HCT116 (cell line): ENCODE measurements around the gene FGF10. TPM values are rescaled to one million over a fixed set of nuclear protein-coding genes. Genes with fewer than 3 reads are reported as not detected.

Source experiments
- ATAC-seq: fragments of 200-7000 bp; cut with Tn5 transposase; 2 replicates; pipeline ENCODE4 v1.9.1; 2020; ENCODE audit warnings: mild to moderate bottlenecking, moderate library complexity
- BruUV-seq: library from RNA; stranded (reverse); fragments of 400-500 nt; replicated peaks from 2 replicates; lab custom pipeline; 2021; lab: Mats Ljungman, UMichigan
- CTCF ChIA-PET: fragments of 300-600 bp; sonication (Branson Sonifier 250); formaldehyde crosslinking; loops from one replicate; lab custom pipeline; 2021; ENCODE audit warnings: antibody characterized with exemption; lab: Charles Lee
- POLR2A ChIA-PET: fragments of 300-600, 350-600 bp; sonication (Branson Sonifier 250); formaldehyde crosslinking; loops from one replicate; lab custom pipeline; 2021; ENCODE audit warnings: antibody characterized with exemption; lab: Charles Lee
- RAD21 ChIA-PET, 2 experiments: fragments of 300-600 bp; sonication (Branson Sonifier 250); formaldehyde crosslinking; loops; one replicate each; lab custom pipeline; 2023; ENCODE audit warnings: low total read pairs in 2 of 2; ENCODE audit not compliant: uncharacterized antibody in 2 of 2, unreplicated experiment in 2 of 2, low non-redundant PET in 1 of 2; lab: Charles Lee
- DNase-seq: peaks from one replicate; pipeline ENCODE4 v3.0.0-alpha.2; 2010; ENCODE audit warnings: low read depth, low spot score
- H2AFZ ChIP-seq: fragments of 200-600 bp; shearing (Covaris generic), sonication (generic); 2 replicates; pipeline ENCODE4 v1.6.1; 2017; ENCODE audit warnings: low read depth, mixed run types, mixed read lengths, antibody characterized with exemption, low read length; ENCODE audit not compliant: poor library complexity, severe bottlenecking
- H3K27ac ChIP-seq: 2 replicates; pipeline ENCODE4 v1.5.1; 2012; ENCODE audit warnings: low read depth, low read length
- H3K27me3 ChIP-seq: fragments of 200-600 bp; sonication (generic); 2 replicates; pipeline ENCODE4 v1.6.1; 2016; ENCODE audit warnings: mixed run types, low read length, mixed read lengths; ENCODE audit not compliant: insufficient read depth
- H3K36me3 ChIP-seq, 2 experiments: fragments of 200-500 bp in 1 of 2; fragments of 200-600 bp in 1 of 2; sonication (Bioruptor generic) in 1 of 2; sonication (generic) in 1 of 2; 2 replicates each; pipeline versions ENCODE4 v1.5.1 to v1.6.1; 2014 to 2016; ENCODE audit warnings: low read length in 2 of 2, inconsistent platforms in 1 of 2, mixed read lengths in 1 of 2, mixed run types in 1 of 2; ENCODE audit not compliant: insufficient read depth in 2 of 2, control insufficient read depth in 1 of 2
- H3K4me1 ChIP-seq, 2 experiments: fragments of 200-600 bp in 1 of 2; sonication (generic) in 1 of 2; 2 replicates each; pipeline versions ENCODE4 v1.5.1 to v1.6.1; 2012 to 2017; ENCODE audit warnings: low read length in 2 of 2, inconsistent platforms in 1 of 2, mild to moderate bottlenecking in 1 of 2, mixed read lengths in 1 of 2, mixed run types in 1 of 2, moderate library complexity in 1 of 2; ENCODE audit not compliant: insufficient read depth in 2 of 2, control insufficient read depth in 1 of 2
- H3K4me2 ChIP-seq: fragments of 200-600 bp; sonication (generic); 2 replicates; pipeline ENCODE4 v1.6.1; 2017; ENCODE audit warnings: mixed run types, low read length, mixed read lengths
- H3K4me3 ChIP-seq, 2 experiments: fragments of 200-600 bp in 1 of 2; sonication (generic) in 1 of 2; replicated peaks in 1 of 2; 2 replicates each; pipeline ENCODE4 v1.5.1; 2011 to 2016; ENCODE audit warnings: low read length in 2 of 2, control low read depth in 1 of 2, low read depth in 1 of 2, mild to moderate bottlenecking in 1 of 2, mixed read lengths in 1 of 2, mixed run types in 1 of 2
- H3K79me2 ChIP-seq: fragments of 200-600 bp; sonication (generic); 2 replicates; pipeline ENCODE4 v1.6.1; 2017; ENCODE audit warnings: mild to moderate bottlenecking, mixed run types, low read length, moderate library complexity, mixed read lengths; ENCODE audit not compliant: insufficient read depth
- H3K9ac ChIP-seq: fragments of 200-600 bp; sonication (generic); 2 replicates; pipeline ENCODE4 v1.6.1; 2016; ENCODE audit warnings: low read length, mixed read lengths
- H3K9me2 ChIP-seq: fragments of 200-600 bp; sonication (generic), shearing (Covaris generic); 2 replicates; pipeline ENCODE4 v1.6.1; 2017; ENCODE audit warnings: mixed run types, mild to moderate bottlenecking, moderate library complexity; ENCODE audit not compliant: insufficient read depth
- H3K9me3 ChIP-seq, 2 experiments: fragments of 200-500 bp in 1 of 2; fragments of 200-600 bp in 1 of 2; sonication (Bioruptor generic) in 1 of 2; sonication (generic) in 1 of 2; 2 replicates each; pipeline ENCODE4 v1.6.1; 2014 to 2017; ENCODE audit warnings: low read length in 2 of 2, mixed read lengths in 2 of 2, inconsistent platforms in 1 of 2, low read depth in 1 of 2, mild to moderate bottlenecking in 1 of 2, mixed run types in 1 of 2, moderate library complexity in 1 of 2; ENCODE audit not compliant: control insufficient read depth in 1 of 2, insufficient read depth in 1 of 2
- H4K20me1 ChIP-seq: fragments of 200-600 bp; sonication (generic), shearing (Covaris generic); 2 replicates; pipeline ENCODE4 v1.6.1; 2017; ENCODE audit warnings: mixed run types, mild to moderate bottlenecking, moderate library complexity; ENCODE audit not compliant: insufficient read depth
- CEBPB ChIP-seq: IDR thresholded peaks from 2 replicates; pipeline ENCODE4 v1.6.1; 2012; ENCODE audit warnings: low read depth
- EGR1 ChIP-seq: IDR thresholded peaks from 2 replicates; pipeline ENCODE4 v1.6.1; 2012; ENCODE audit warnings: low read depth
- EZH2 ChIP-seq: fragments of 200-600 bp; sonication (generic); IDR thresholded peaks from 2 replicates; pipeline ENCODE4 v1.6.1; 2017; ENCODE audit warnings: antibody characterized with exemption, mixed run types
- EZH2phosphoT487 ChIP-seq: fragments of 200-600 bp; IDR thresholded peaks from 2 replicates; pipeline ENCODE4 v1.6.1; 2018; ENCODE audit warnings: antibody characterized with exemption, borderline replicate concordance
- FOSL1 ChIP-seq: IDR thresholded peaks from 2 replicates; pipeline ENCODE4 v1.6.1; 2012; ENCODE audit warnings: low read depth
- JUND ChIP-seq: IDR thresholded peaks from 2 replicates; pipeline ENCODE4 v1.6.1; 2012
- POLR2A ChIP-seq: IDR thresholded peaks from 2 replicates; pipeline ENCODE4 v1.7.0; 2011; ENCODE audit warnings: borderline replicate concordance; ENCODE audit not compliant: insufficient read depth, insufficient read length; ENCODE audit errors: extremely low read depth
- RAD21 ChIP-seq: IDR thresholded peaks from 2 replicates; pipeline ENCODE4 v1.6.1; 2012; ENCODE audit warnings: low read depth, mild to moderate bottlenecking
- SIN3A ChIP-seq: IDR thresholded peaks from 2 replicates; pipeline ENCODE4 v1.6.1; 2012; ENCODE audit warnings: low read depth
- SRF ChIP-seq: IDR thresholded peaks from 2 replicates; pipeline ENCODE4 v1.6.1; 2012; ENCODE audit warnings: low read depth
- YY1 ChIP-seq: IDR thresholded peaks from 2 replicates; pipeline ENCODE4 v1.6.1; 2011; ENCODE audit warnings: low read length, low read depth, moderate library complexity, mild to moderate bottlenecking; ENCODE audit not compliant: insufficient replicate concordance; ENCODE audit errors: extremely low read depth
- ZFX ChIP-seq: fragments of 450-650 bp; IDR thresholded peaks from 2 replicates; pipeline ENCODE4 v1.6.1; 2017
- ZNF274 ChIP-seq: fragments of 200-500 bp; sonication (Bioruptor generic); IDR thresholded peaks from 2 replicates; pipeline ENCODE4 v1.6.1; 2014; ENCODE audit warnings: mild to moderate bottlenecking, low read depth, low read length, inconsistent platforms
- intact Hi-C: fragments of 100-400 bp; cut with micrococcal nuclease; formaldehyde crosslinking; loops from 2 replicates; pipeline ENCODE4 v1.10.0; 2022
- total RNA-seq: library from RNA; stranded (reverse); gene quantifications from one replicate; pipeline ENCODE4 v1.2.1, GENCODE V29; 2021; ENCODE audit not compliant: unreplicated experiment
- TF ChIP-seq, protein P1 (sequence below): IDR thresholded peaks from 2 replicates; pipeline ENCODE4 v1.6.1; 2012
- TF ChIP-seq, protein P2 (sequence below): IDR thresholded peaks from 2 replicates; pipeline ENCODE4 v1.6.1; 2011; ENCODE audit warnings: mild to moderate bottlenecking, low read length, moderate library complexity; ENCODE audit not compliant: insufficient replicate concordance; ENCODE audit errors: extremely low read depth
- TF ChIP-seq, protein P3 (sequence below), 3 experiments: fragments of 200-600 bp in 1 of 3; sonication (generic) in 1 of 3; IDR thresholded peaks in 2 of 3; conservative IDR thresholded peaks in 1 of 3; 2 replicates each; pipeline ENCODE4 v1.5.1; 2012 to 2017; ENCODE audit warnings: low read depth in 2 of 3, low read length in 2 of 3, antibody characterized with exemption in 1 of 3, borderline replicate concordance in 1 of 3, control low read depth in 1 of 3, mild to moderate bottlenecking in 1 of 3, mixed read lengths in 1 of 3, mixed run types in 1 of 3, moderate library complexity in 1 of 3; ENCODE audit not compliant: insufficient read depth in 1 of 3
- TF ChIP-seq, protein P4 (sequence below): IDR thresholded peaks from 2 replicates; pipeline ENCODE4 v1.6.1; 2012

Gene FGF10
- total RNA-seq, 1 experiment from 2014 or later, result not detected

DNA sequence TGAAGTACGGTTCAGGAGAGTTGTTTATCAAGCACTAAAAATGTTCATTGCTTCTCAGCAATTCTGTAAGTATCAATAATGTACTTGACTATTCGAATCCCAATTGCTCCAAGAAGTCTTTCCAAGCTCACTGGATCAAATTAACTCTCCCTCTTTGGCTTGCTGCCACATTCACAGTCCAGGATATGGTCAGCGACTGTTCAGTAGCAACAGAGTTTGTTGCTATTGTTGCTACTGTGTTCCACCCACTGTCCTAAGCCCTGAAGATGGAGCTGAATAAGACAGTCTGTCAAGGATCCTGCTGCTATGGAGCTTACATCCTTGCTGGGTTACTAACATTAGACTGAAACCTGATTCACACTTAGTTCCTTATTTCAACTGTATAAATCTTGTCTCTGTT is 110.8 kb downstream of the FGF10 start:
- no peak overlapping the region for H3K4me3 ChIP-seq
- DNase-seq, result no peak
- no peak overlapping the region for H3K27ac ChIP-seq
- no peaks in the 10 kb centered on the region for H3K9me3 ChIP-seq
- no peak overlapping the region for H3K9ac ChIP-seq
- BruUV-seq, result no TSS peak
- H3K27me3 ChIP-seq, result no peaks in the 10 kb centered on the region
- intact Hi-C loops, result no loop called here
- CTCF ChIA-PET, result no interaction called here
- H3K4me1 ChIP-seq, result no peaks in the 10 kb centered on the region
- no peaks in the 10 kb centered on the region for H3K36me3 ChIP-seq
- no peak overlapping the region for H2AFZ ChIP-seq
- no peaks in the 10 kb centered on the region for H3K79me2 ChIP-seq
- POLR2A ChIA-PET, result no interaction called here
- H4K20me1 ChIP-seq, result no peaks in the 10 kb centered on the region
- no peak overlapping the region for H3K4me2 ChIP-seq
- no peak for ATAC-seq
- no peaks in the 10 kb centered on the region for H3K9me2 ChIP-seq
- TF ChIP-seq SIN3A, result no peak
- no peak for TF ChIP-seq POLR2A
- TF ChIP-seq, protein P1, sequence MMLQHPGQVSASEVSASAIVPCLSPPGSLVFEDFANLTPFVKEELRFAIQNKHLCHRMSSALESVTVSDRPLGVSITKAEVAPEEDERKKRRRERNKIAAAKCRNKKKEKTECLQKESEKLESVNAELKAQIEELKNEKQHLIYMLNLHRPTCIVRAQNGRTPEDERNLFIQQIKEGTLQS, result no peak
- TF ChIP-seq, protein P2, sequence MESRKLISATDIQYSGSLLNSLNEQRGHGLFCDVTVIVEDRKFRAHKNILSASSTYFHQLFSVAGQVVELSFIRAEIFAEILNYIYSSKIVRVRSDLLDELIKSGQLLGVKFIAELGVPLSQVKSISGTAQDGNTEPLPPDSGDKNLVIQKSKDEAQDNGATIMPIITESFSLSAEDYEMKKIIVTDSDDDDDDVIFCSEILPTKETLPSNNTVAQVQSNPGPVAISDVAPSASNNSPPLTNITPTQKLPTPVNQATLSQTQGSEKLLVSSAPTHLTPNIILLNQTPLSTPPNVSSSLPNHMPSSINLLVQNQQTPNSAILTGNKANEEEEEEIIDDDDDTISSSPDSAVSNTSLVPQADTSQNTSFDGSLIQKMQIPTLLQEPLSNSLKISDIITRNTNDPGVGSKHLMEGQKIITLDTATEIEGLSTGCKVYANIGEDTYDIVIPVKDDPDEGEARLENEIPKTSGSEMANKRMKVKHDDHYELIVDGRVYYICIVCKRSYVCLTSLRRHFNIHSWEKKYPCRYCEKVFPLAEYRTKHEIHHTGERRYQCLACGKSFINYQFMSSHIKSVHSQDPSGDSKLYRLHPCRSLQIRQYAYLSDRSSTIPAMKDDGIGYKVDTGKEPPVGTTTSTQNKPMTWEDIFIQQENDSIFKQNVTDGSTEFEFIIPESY, result no peak
- TF ChIP-seq EZH2, result no peak
- no peak for TF ChIP-seq CEBPB
- RAD21 ChIA-PET, result no interaction called here

DNA sequence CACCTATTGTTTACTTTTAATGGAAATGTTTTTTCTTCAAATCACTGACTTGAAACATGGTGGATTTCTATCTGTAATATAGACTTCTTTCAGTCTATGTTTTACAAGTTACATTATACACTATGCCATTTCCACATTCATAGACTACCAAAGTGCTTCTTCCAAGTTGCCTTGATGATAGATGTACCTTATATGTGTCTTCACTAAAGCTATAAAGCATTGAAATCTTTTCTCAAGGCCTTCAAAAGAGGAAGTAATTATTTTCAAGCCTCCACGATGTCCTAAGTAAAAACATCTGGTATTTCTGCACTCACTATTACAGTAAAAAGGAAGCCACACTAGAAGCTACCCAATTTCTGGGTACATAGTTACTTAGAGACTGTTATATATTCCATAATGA is 113.3 kb downstream of the FGF10 start:
- Histone ChIP-seq H3K9me2 (no peaks in the 10 kb centered on the region), H3K4me2 (no peak overlapping the region), H3K27ac (no peak overlapping the region), H2AFZ (no peak overlapping the region), H3K4me3 (no peak overlapping the region), H3K9ac (no peak overlapping the region), H3K27me3 (no peaks in the 10 kb centered on the region), H3K79me2 (no peaks in the 10 kb centered on the region), H3K36me3 (no peaks in the 10 kb centered on the region), H3K9me3 (no peaks in the 10 kb centered on the region), H4K20me1 (no peaks in the 10 kb centered on the region), H3K4me1 (no peaks in the 10 kb centered on the region)
- RAD21 ChIA-PET, result no interaction called here
- CTCF ChIA-PET, result no interaction called here
- POLR2A ChIA-PET, result no interaction called here
- ATAC-seq (no peak), DNase-seq (no peak)
- intact Hi-C loops, result no loop called here
- BruUV-seq, result no TSS peak
- no peak for TF ChIP-seq SRF
- TF ChIP-seq EZH2, result no peak
- TF ChIP-seq JUND, result no peak
- TF ChIP-seq, protein P3, sequence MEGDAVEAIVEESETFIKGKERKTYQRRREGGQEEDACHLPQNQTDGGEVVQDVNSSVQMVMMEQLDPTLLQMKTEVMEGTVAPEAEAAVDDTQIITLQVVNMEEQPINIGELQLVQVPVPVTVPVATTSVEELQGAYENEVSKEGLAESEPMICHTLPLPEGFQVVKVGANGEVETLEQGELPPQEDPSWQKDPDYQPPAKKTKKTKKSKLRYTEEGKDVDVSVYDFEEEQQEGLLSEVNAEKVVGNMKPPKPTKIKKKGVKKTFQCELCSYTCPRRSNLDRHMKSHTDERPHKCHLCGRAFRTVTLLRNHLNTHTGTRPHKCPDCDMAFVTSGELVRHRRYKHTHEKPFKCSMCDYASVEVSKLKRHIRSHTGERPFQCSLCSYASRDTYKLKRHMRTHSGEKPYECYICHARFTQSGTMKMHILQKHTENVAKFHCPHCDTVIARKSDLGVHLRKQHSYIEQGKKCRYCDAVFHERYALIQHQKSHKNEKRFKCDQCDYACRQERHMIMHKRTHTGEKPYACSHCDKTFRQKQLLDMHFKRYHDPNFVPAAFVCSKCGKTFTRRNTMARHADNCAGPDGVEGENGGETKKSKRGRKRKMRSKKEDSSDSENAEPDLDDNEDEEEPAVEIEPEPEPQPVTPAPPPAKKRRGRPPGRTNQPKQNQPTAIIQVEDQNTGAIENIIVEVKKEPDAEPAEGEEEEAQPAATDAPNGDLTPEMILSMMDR (IDR thresholded peaks at IDR 0.05 in 2 of 3, conservative IDR thresholded peaks at IDR 0.05 in 1 of 3; ENCODE audit: borderline replicate concordance in 1 of 3, insufficient read depth in 1 of 3, low read depth in 2 of 3, low read length in 2 of 3), result no peak
- TF ChIP-seq FOSL1, result no peak
- TF ChIP-seq, protein P1, result no peak
- no peak for TF ChIP-seq POLR2A
- TF ChIP-seq ZFX, result no peak
- TF ChIP-seq EZH2phosphoT487, result no peak
- TF ChIP-seq ZNF274, result no peak
- TF ChIP-seq YY1, result no peak
- no peak for TF ChIP-seq RAD21
- TF ChIP-seq, protein P4, sequence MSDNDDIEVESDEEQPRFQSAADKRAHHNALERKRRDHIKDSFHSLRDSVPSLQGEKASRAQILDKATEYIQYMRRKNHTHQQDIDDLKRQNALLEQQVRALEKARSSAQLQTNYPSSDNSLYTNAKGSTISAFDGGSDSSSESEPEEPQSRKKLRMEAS, result no peak
- TF ChIP-seq EGR1, result no peak
